Panc1 (cell line): ENCODE measurements around the gene SPTLC2. TPM values are rescaled to one million over a fixed set of nuclear protein-coding genes. Genes with fewer than 3 reads are reported as not detected.

Source experiments
- ATAC-seq: fragments of 200-7000 bp; cut with Tn5 transposase; 2 replicates; pipeline ENCODE4 v1.9.1; 2020; ENCODE audit warnings: mild to moderate bottlenecking, moderate library complexity
- BruUV-seq: library from RNA; stranded (reverse); fragments of 400-500 nt; replicated peaks from 2 replicates; lab custom pipeline; 2021; lab: Mats Ljungman, UMichigan
- CTCF ChIA-PET: fragments of 300-600 bp; sonication (Branson Sonifier 250); formaldehyde crosslinking; loops from one replicate; lab custom pipeline; 2022; ENCODE audit warnings: antibody characterized with exemption; lab: Charles Lee
- POLR2A ChIA-PET: fragments of 300-600 bp; sonication (Branson Sonifier 250); formaldehyde crosslinking; loops from one replicate; lab custom pipeline; 2022; ENCODE audit warnings: antibody characterized with exemption; lab: Charles Lee
- DNase-seq: peaks from one replicate; pipeline ENCODE4 v3.0.0-alpha.2; 2010; ENCODE audit warnings: low read depth, low spot score
- H3K27ac ChIP-seq: 2 replicates; pipeline ENCODE4 v1.5.1; 2011; ENCODE audit warnings: mild to moderate bottlenecking, low read length, inconsistent platforms
- H3K27me3 ChIP-seq: fragments of 200-500 bp; sonication (Bioruptor generic); 2 replicates; pipeline ENCODE4 v1.6.0; 2014; ENCODE audit warnings: low read length, inconsistent platforms; ENCODE audit not compliant: control insufficient read depth, insufficient read depth
- H3K36me3 ChIP-seq: fragments of 200-500 bp; sonication (Bioruptor generic); 2 replicates; pipeline ENCODE4 v1.5.1; 2014; ENCODE audit warnings: inconsistent platforms, mild to moderate bottlenecking, low read length, moderate library complexity; ENCODE audit not compliant: control insufficient read depth, insufficient read depth
- H3K4me1 ChIP-seq: 2 replicates; pipeline ENCODE4 v1.5.1; 2011; ENCODE audit warnings: inconsistent platforms, mild to moderate bottlenecking, low read length, moderate library complexity; ENCODE audit not compliant: control insufficient read depth, insufficient read depth
- H3K4me3 ChIP-seq, 2 experiments: 2 replicates each; pipeline ENCODE4 v1.5.1; 2011 to 2012; ENCODE audit warnings: low read depth in 2 of 2, low read length in 2 of 2, mild to moderate bottlenecking in 2 of 2, inconsistent platforms in 1 of 2, moderate library complexity in 1 of 2
- H3K9me3 ChIP-seq: fragments of 200-500 bp; sonication (Bioruptor generic); 2 replicates; pipeline ENCODE4 v1.5.1; 2014; ENCODE audit warnings: low read depth, mild to moderate bottlenecking, inconsistent platforms, low read length, moderate library complexity; ENCODE audit not compliant: control insufficient read depth, insufficient read depth
- CTCF ChIP-seq: fragments of 450-650 bp; IDR thresholded peaks from 2 replicates; pipeline ENCODE4 v1.5.1; 2017; ENCODE audit warnings: mild to moderate bottlenecking
- POLR2AphosphoS5 ChIP-seq: IDR thresholded peaks from 2 replicates; pipeline ENCODE4 v1.6.1; 2012; ENCODE audit warnings: mild to moderate bottlenecking, low read depth, low read length, moderate library complexity
- REST ChIP-seq, 2 experiments: IDR thresholded peaks; 2 replicates each; pipeline ENCODE4 v1.6.1; 2011 to 2012; ENCODE audit warnings: low read depth in 2 of 2, control low read depth in 1 of 2, low read length in 1 of 2, mild to moderate bottlenecking in 1 of 2, moderate library complexity in 1 of 2; ENCODE audit not compliant: insufficient read depth in 1 of 2
- SIN3A ChIP-seq: IDR thresholded peaks from 2 replicates; pipeline ENCODE4 v1.6.1; 2012; ENCODE audit warnings: low read depth, mild to moderate bottlenecking, low read length, moderate library complexity, borderline replicate concordance; ENCODE audit not compliant: insufficient read depth
- TCF7L2 ChIP-seq: IDR thresholded peaks from 2 replicates; pipeline ENCODE4 v1.6.1; 2011; ENCODE audit warnings: mild to moderate bottlenecking, low read depth, low read length, inconsistent platforms
- in situ Hi-C: cut with HindIII; loops from 2 replicates; pipeline ENCODE4 v1.10.0; 2016; ENCODE audit warnings: low sequenced_read_pairs, low pct_unique_long_range_greater_than_20kb
- intact Hi-C: fragments of 100-400 bp; cut with micrococcal nuclease; formaldehyde crosslinking; loops from one replicate; pipeline ENCODE4 v1.10.0; 2022; ENCODE audit not compliant: unreplicated experiment
- total RNA-seq: library from RNA; stranded (reverse); gene quantifications from one replicate; pipeline ENCODE4 v1.2.1, GENCODE V29; 2021; ENCODE audit not compliant: unreplicated experiment

SPTLC2 gene
- total RNA-seq, 1 experiment from 2014 or later = 21.0 TPM

GRCh38 chr14:77485256-77485655 lies 131.2 kb downstream of the SPTLC2 start:
- TF ChIP-seq CTCF (no peak), REST (IDR thresholded peaks at IDR 0.05; ENCODE audit: insufficient read depth in 1 of 2, low read depth in 2 of 2, low read length in 1 of 2) (no peak), TCF7L2 (no peak), SIN3A (no peak), POLR2AphosphoS5 (no peak)
- H3K4me3 ChIP-seq = no peak overlapping the region
- H3K27ac ChIP-seq = no peak overlapping the region
- ATAC-seq (no peak), DNase-seq (no peak)
- BruUV-seq = no TSS peak
- in situ Hi-C loops = no loop called here
- no peaks in the 10 kb centered on the region for H3K4me1 ChIP-seq
- intact Hi-C loops = no loop called here
- H3K36me3 ChIP-seq = no peaks in the 10 kb centered on the region
- ChIA-PET CTCF (no interaction called here), POLR2A (no interaction called here)
- H3K9me3 ChIP-seq = no peaks in the 10 kb centered on the region
- no peaks in the 10 kb centered on the region for H3K27me3 ChIP-seq

DNA sequence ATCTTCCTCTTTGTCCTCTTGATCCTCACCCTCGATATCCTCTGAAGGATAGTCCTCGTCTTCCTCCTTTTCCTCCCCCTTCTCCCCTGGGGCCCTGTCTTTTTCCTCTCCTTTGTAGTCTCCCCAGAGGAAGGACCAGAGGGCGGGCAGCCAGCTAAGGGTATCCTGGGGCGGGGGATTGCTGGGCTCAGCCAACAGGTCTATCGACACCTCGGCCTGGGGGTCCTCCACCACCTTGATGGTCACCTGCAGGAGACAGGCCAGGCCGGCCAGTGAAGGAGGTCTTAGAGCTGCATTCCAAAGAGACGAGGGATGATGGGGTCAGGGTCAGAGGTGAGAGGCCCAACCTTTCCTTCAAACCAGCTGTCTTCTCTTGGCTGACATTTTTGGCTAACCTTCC lies 134.0 kb downstream of the SPTLC2 start:
- ChIA-PET POLR2A (no interaction called here), CTCF (no interaction called here)
- Histone ChIP-seq H3K4me3 (no peak overlapping the region), H3K27me3 (no peaks in the 10 kb centered on the region), H3K4me1 (no peaks in the 10 kb centered on the region), H3K36me3 (no peaks in the 10 kb centered on the region), H3K9me3 (no peaks in the 10 kb centered on the region), H3K27ac (no peak overlapping the region)
- ATAC-seq (no peak), DNase-seq (no peak)
- no TSS peak for BruUV-seq
- in situ Hi-C loops = no loop called here
- TF ChIP-seq POLR2AphosphoS5 (no peak), CTCF (no peak), REST (IDR thresholded peaks at IDR 0.05; ENCODE audit: insufficient read depth in 1 of 2, low read depth in 2 of 2, low read length in 1 of 2) (no peak), SIN3A (no peak)
- intact Hi-C loops = no loop called here
